ENCODE data around the gene TMEM223. TPM values are rescaled to one million over a fixed set of nuclear protein-coding genes. Genes with fewer than 3 reads are reported as not detected.
A peak's percentile ranks its signal among the peaks of the same experiment; 100 is the strongest.

Gene TMEM223
- total and polyA plus RNA-seq, 2 experiments from 2014 or later = 88.9 to 92.4 TPM

DNA sequence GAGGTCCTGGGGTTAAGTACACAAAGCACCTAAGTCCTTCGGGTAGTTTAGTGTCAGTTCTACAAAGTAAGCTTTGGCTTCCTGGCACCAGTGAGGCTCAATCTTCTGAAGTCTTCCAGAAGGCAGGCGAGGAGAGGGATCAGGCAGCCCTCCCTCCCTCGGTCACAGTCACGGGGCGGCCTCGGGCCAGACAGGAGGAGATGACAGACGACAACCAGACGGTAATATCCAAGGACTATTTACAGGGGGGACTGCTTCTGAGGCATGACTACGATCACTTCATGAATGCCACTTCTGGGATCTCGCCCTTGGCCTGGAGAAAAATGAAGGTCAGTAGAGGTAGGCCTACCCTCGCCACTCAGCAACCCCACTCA lies 383 bp upstream of the TMEM223 start:
- H3K4me1 ChIP-seq (ENCODE audit: low read depth) = peaks cover 16% of the 10 kb centered on the region
- H3K27me3 ChIP-seq = no peaks in the 10 kb centered on the region
- TF ChIP-seq, protein P1, sequence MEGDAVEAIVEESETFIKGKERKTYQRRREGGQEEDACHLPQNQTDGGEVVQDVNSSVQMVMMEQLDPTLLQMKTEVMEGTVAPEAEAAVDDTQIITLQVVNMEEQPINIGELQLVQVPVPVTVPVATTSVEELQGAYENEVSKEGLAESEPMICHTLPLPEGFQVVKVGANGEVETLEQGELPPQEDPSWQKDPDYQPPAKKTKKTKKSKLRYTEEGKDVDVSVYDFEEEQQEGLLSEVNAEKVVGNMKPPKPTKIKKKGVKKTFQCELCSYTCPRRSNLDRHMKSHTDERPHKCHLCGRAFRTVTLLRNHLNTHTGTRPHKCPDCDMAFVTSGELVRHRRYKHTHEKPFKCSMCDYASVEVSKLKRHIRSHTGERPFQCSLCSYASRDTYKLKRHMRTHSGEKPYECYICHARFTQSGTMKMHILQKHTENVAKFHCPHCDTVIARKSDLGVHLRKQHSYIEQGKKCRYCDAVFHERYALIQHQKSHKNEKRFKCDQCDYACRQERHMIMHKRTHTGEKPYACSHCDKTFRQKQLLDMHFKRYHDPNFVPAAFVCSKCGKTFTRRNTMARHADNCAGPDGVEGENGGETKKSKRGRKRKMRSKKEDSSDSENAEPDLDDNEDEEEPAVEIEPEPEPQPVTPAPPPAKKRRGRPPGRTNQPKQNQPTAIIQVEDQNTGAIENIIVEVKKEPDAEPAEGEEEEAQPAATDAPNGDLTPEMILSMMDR (IDR thresholded peaks at IDR 0.05; ENCODE audit: low read depth, low read length) = no peak
- H3K9me3 ChIP-seq (ENCODE audit: low read depth) = no peaks in the 10 kb centered on the region
- peak overlapping the region; percentile 92 for H3K4me3 ChIP-seq
- H3K27ac ChIP-seq = peak overlapping the region; percentile 97
- peak in 1 of 2 donors; percentile 94 for DNase-seq (ENCODE audit: low read depth in 1 of 2, low spot score in 1 of 2)
- H3K36me3 ChIP-seq = peaks cover 39% of the 10 kb centered on the region

DNA sequence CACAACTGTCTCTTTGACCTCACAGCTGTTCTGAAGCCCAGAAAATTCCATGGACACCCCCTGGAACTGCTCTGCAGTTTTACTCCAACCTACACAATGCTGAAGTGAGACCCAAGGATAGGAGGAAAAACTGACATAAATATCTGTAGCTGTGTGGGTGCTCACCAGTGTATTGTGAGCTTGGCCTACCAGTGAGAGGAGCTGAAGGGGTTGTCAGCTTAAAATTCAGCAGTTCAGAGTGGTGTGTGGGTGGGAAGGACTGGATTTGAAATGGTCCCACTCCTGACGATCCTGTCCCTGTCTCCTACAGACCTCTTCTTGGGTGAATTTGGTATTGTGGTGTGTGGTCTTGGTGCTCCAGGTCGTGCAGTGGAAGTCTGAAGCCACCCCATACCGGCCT lies 2.2 kb downstream of the TMEM223 start:
- TF ChIP-seq, protein P1 (IDR thresholded peaks at IDR 0.05; ENCODE audit: low read depth, low read length) = no peak
- DNase-seq (ENCODE audit: low read depth in 1 of 2, low spot score in 1 of 2) = no peak
- peak overlapping the region; percentile 10 for H3K27ac ChIP-seq
- H3K4me1 ChIP-seq (ENCODE audit: low read depth) = peaks cover 20% of the 10 kb centered on the region
- no peaks in the 10 kb centered on the region for H3K9me3 ChIP-seq (ENCODE audit: low read depth)
- no peak overlapping the region for H3K4me3 ChIP-seq
- H3K36me3 ChIP-seq = peaks cover 12% of the 10 kb centered on the region
- no peaks in the 10 kb centered on the region for H3K27me3 ChIP-seq

- H3K27ac ChIP-seq = peak overlapping the region; percentile 30
- TF ChIP-seq, protein P1 (IDR thresholded peaks at IDR 0.05; ENCODE audit: low read depth, low read length) = no peak
- H3K36me3 ChIP-seq = peaks cover 7% of the 10 kb centered on the region
- no peak overlapping the region for H3K4me3 ChIP-seq
- no peaks in the 10 kb centered on the region for H3K27me3 ChIP-seq
- H3K4me1 ChIP-seq (ENCODE audit: low read depth) = peaks cover 20% of the 10 kb centered on the region
- no peak for DNase-seq (ENCODE audit: low read depth in 1 of 2, low spot score in 1 of 2)
- H3K9me3 ChIP-seq (ENCODE audit: low read depth) = no peaks in the 10 kb centered on the region
Measured at GRCh38 chr11:62788991-62789390, 2.8 kb downstream of the TMEM223 start.

- H3K4me1 ChIP-seq (ENCODE audit: low read depth) = peaks cover 10% of the 10 kb centered on the region
- H3K36me3 ChIP-seq = peaks cover 10% of the 10 kb centered on the region
Measured at GRCh38 chr11:62787005-62787759, 4.6 kb downstream of the TMEM223 start, which contains the start of gene TMEM179B. Gene TMEM179B, plus strand, starts transcription at chr11:62787402. Its CDS starts 30 bp downstream, at chr11:62787432.

GRCh38 chr11:62786318-62787004 lies 5.3 kb downstream of the TMEM223 start:
- Histone ChIP-seq H3K4me1 (ENCODE audit: low read depth) (peaks cover 10% of the 10 kb centered on the region), H3K27me3 (no peaks in the 10 kb centered on the region), H3K27ac (peak overlapping the region; percentile 82), H3K9me3 (ENCODE audit: low read depth) (no peaks in the 10 kb centered on the region), H3K4me3 (peak overlapping the region; percentile 51), H3K36me3 (peaks cover 14% of the 10 kb centered on the region)
- peak; percentile 85 to 93 for DNase-seq (ENCODE audit: low read depth in 1 of 2, low spot score in 1 of 2)
- TF ChIP-seq, protein P1 (IDR thresholded peaks at IDR 0.05; ENCODE audit: low read depth, low read length) = peak; percentile 98

More at GRCh38 chr11:62787005-62787759, 4.6 kb downstream of the TMEM223 start, which contains the start of gene TMEM179B:
- no peaks in the 10 kb centered on the region for H3K27me3 ChIP-seq
- peak; percentile 98 to 100 for DNase-seq (ENCODE audit: low read depth in 1 of 2, low spot score in 1 of 2)
- peak within 1 kb of the TSS; percentile 51 for H3K4me3 ChIP-seq
- no peaks in the 10 kb centered on the region for H3K9me3 ChIP-seq (ENCODE audit: low read depth)
- peak within 1 kb of the TSS; percentile 82 for H3K27ac ChIP-seq
- TF ChIP-seq, protein P1 (IDR thresholded peaks at IDR 0.05; ENCODE audit: low read depth, low read length) = peak; percentile 67
